Head of caudate nucleus (tissue), 42 donors: ENCODE results near the gene NKX2-3.
A peak's percentile ranks its signal among the peaks of the same experiment; 100 is the strongest.

Source experiments
- DNase-seq, 42 donors: peaks; one replicate each; pipeline versions ENCODE4 v3.0.0 to v3.0.0-alpha.2; 2020 to 2021; ENCODE audit warnings: mixed read lengths in 7 of 42
- intact Hi-C: fragments of 100-400 bp; cut with DNase I; formaldehyde crosslinking; loops from one replicate; pipeline ENCODE4 v1.15.0; 2022

NKX2-3 gene

GRCh38 chr10:99524736-99525380 is 7.9 kb upstream of the NKX2-3 start:
- no peak for DNase-seq
- intact Hi-C loops, result no loop called here

- intact Hi-C loops, result no loop called here
- DNase-seq, result no peak
Measured at GRCh38 chr10:99525897-99526296, 6.8 kb upstream of the NKX2-3 start.

- no peak for DNase-seq
- intact Hi-C loops, result no loop called here
Measured at GRCh38 chr10:99526861-99527504, 5.8 kb upstream of the NKX2-3 start.

- DNase-seq, result no peak
- intact Hi-C loops, result no loop called here
Measured at GRCh38 chr10:99527526-99528493, 4.9 kb upstream of the NKX2-3 start.

DNA sequence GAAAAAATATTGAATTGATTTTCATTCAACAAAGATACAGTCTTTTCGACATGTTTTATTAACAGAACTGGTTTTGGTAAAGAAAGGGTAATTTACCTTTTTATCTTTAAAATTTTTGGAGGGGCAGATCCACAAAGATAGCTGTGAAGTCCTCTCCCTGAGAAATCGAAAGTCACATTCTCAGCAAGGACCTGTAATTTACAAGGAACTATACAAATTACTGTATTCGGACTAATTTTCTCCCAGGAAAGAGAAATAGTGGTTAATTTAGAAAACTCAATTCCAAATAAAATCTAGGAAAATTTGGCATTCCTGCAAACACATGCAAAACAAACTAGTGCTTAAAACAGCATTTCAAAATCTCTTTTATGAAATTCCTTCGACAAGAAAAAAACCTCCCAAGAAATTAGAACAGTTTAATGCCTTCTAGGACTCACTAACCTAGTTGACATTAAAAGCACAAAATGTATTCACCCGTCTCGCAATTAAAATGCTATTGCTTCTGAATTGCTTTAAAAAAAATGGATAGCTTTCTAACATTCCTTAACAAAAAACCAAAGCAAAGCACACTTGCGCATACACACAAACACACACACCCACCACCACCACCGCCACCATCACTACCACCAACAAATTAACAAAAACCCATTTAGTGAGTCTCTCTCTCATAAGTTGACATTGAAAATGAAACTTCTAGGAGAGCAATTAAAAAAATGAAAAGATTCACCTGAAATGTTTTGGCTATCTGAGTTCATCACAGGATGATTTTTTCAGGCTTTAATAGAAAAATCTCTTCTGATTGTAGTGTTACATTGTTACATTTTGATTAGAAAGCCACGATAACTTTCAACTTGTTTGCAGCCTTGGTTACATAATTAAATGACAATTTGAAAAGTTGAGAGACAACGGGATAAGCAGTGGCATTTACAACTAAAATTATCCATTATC is 4.0 kb upstream of the NKX2-3 start:
- no peak for DNase-seq
- intact Hi-C loops, result no loop called here

- no peak for DNase-seq
- intact Hi-C loops, result no loop called here
Measured at GRCh38 chr10:99529591-99530107, 3.1 kb upstream of the NKX2-3 start.

- intact Hi-C loops, result no loop called here
- no peak for DNase-seq
Measured at GRCh38 chr10:99530108-99531025, 2.4 kb upstream of the NKX2-3 start.

DNA sequence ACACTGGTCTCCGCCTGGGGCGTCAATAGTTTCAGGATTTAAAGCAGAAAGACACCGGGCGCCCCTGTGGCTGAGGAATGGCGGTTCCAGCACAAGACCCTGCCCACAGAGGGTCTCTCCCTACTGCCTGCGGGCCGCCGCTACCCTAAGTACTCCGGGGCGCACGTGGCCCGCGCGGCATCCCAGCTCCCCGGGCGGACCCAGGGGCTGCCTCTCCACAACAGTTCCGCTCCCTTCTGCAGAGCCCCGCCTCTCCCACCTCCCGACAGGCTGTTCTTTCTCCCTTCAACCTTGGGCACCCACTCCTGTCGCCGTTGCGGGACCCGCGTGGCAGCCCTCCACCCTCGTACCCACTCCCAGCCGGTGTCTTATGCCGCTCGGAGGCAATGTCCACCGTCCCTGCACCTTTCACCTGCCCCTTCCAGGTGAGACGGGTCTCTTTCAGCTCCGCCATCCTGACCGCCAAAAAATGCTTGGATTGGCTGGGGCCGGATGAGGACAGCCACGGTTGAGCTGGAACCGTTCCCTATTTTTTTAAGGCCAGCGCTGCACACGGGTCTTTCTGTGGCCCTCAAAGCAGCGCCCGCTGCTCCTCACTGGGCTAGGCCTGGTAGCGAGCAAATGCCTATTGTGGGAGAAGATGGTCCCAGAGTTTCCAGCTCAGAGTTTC is 1.6 kb upstream of the NKX2-3 start:
- DNase-seq, result no peak
- intact Hi-C loops, result no loop called here

GRCh38 chr10:99531696-99532593 is 797 bp upstream of the NKX2-3 start:
- intact Hi-C loops, result no loop called here

DNA sequence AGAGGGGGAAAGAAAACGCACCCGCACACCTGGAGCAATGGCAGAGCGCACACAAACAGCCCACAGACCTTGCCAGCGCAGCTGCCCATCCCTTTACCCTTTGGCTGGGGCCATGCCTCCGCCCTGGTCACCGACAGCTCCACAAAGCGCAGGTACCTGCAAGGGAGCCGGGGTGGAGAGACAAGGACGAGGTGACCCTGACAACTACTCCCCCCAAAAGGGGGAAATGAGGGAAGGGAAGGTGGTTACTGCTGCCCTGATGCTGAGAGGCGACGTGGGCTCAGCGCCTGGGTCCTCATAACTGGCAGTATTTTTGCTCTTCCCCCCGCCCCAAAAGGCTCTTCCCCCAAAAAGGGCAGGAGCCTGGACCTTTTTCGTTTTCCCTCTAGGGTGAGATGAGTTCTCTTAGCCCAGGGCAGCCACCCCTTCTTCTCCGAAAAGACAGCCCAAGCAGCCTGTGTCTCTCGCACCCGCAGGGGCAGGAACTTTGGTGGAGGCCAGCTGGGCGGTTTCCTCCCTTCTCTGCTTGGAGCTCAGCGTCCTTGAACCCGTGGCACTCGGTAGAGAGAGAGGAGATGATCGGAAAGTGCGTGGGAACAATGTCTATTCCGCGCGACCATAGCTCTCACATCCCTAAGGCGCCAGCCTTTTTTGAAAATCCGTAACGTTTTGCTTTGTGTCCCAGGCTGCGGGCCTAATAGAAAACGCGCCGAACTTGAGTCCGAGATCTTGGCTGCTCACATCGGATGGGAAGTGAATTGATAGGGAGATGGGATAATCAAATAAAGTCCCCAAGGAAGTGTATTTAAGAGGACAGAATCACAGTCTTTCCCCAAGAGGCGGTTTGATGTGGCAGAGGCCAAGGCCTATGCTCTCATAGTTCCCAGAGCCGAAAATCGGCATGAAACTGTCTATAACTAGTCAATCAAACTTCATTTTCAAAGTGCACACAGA is 1.0 kb downstream of the NKX2-3 start:
- intact Hi-C loops, result no loop called here
- DNase-seq, result no peak

More at GRCh38 chr10:99531696-99532593, 797 bp upstream of the NKX2-3 start:
- no peak for DNase-seq

GRCh38 chr10:99534450-99534938 is 1.8 kb downstream of the NKX2-3 start:
- no peak for DNase-seq

GRCh38 chr10:99534939-99535763 is 2.4 kb downstream of the NKX2-3 start:
- intact Hi-C loops, result no loop called here
- DNase-seq, result peak in 7 of 42 donors; percentile 14 to 52 (median 39)

More at GRCh38 chr10:99534450-99534938, 1.8 kb downstream of the NKX2-3 start:
- intact Hi-C loops, result no loop called here

DNA sequence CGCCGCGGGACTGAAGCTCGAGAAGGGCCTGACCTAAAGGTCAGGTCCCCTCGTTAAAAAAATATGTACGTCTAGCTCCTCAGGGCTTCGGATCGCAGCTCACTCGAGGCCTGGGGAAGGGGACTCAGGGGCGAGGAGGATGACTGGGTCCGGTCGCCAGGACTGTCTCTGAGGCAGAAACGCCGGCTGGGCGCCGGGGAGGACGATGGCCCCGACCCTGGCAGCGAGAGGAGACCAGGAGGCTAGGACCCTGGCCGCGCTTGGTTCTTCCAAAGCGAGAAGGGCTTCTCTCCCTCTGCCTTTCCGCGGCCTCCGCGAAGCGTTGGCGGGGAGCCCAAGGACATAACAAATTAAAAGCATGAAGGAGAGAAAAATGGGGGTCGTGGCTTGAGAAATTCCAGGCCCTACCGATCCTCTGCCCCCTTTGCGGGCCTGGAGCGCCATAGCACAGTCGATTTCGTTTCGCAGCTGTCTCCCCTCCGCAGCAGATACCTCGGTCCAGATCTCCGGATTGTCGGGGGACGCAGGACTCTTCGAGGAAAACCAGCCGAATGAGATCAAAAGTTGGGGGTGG is 3.1 kb downstream of the NKX2-3 start:
- no peak for DNase-seq
- intact Hi-C loops, result no loop called here
